Non-pigmented ciliary epithelial cell (primary cell): ENCODE data around the gene RNF167.

ENCODE experiments used
- DNase-seq: peaks from one replicate; pipeline ENCODE4 v3.0.0-alpha.2; 2010; ENCODE audit warnings: low read depth

The RNF167 gene

DNA sequence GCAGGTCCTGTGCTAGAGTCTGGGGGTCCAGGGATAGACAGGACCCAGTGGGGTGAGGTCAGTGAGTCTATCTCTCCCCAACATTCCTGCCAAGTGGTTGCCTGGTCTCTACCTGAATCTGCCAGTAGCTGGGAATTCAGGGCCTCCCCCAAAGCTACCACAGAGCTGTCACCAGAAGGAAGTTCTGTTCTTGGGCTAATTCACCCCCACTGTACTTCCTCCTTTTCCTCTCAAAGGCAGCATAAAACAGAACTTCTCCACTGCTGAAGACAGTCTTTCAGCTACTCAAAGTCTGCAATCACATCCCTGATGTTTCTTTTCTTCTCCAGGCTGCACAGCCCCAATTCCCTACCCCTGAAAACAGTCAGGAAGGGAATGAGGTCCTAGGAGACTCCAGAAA is 38.7 kb downstream of the RNF167 start:
- no peak for DNase-seq

DNA sequence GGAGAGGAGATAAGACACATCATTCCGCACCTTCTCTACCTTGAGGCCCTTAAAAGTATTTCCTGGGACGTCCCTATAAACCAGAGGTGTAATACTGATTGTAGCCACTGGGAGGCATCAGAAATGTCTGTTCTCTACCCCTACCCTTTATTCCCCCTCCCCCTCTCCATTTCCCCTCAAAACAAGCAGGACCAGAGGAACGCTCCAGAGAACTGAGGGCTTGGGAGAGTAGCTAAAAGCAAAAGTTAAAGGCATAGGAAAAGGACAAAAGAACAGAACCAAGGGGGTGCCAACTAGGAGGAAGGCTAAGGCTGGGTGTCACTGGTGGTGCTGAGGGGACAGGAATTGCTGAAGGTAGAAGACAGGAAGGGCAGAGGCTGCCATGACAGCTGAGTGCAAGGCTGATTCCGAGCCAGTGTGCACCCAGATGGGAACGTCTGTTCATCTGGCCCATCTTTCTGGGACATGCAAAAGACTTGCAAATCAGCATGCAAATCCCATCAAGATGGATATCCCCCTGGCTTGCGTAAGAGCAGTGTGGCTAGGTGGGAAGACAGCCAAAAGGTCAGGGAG is 40.7 kb downstream of the RNF167 start:
- no peak for DNase-seq

DNA sequence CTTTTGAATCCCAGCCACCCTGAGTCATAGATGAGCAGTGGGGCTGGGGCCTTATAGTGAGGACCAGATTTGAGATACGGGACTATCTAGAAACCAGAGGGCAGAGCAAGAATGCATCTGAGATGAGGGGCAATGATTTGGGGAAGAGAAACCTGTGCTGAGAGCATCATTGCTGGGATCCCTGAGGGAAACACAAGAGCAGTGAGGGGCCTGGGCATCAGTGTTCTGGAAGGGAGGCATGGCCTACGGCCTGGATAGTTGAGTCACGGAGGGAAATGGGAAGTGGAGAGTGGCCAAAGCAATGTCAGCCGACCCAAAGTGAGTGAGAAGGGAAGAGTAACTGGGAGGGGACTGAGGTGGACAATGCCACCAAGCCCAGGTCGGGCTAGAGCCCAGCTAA is 42.2 kb downstream of the RNF167 start:
- no peak for DNase-seq

DNA sequence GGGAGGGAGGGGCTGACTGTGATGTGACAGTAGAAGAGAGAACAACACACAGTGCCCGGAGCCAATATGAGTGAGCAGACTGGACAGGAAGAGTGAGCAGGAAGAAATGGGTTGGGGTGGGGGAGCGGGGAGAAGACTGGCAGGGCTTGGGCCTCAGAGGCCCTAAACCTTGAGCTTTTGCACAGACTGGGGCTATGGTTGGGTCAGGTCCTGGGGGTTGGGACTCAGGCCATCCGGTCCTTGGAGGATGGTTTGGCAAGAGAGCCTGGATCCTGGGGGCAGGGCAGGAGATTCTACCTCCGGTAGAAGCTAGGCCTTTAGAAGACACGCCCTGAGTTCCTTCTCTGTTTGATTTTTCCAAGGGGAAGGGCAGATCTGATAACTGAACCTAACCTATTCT is 46.3 kb downstream of the RNF167 start:
- DNase-seq, result no peak

DNA sequence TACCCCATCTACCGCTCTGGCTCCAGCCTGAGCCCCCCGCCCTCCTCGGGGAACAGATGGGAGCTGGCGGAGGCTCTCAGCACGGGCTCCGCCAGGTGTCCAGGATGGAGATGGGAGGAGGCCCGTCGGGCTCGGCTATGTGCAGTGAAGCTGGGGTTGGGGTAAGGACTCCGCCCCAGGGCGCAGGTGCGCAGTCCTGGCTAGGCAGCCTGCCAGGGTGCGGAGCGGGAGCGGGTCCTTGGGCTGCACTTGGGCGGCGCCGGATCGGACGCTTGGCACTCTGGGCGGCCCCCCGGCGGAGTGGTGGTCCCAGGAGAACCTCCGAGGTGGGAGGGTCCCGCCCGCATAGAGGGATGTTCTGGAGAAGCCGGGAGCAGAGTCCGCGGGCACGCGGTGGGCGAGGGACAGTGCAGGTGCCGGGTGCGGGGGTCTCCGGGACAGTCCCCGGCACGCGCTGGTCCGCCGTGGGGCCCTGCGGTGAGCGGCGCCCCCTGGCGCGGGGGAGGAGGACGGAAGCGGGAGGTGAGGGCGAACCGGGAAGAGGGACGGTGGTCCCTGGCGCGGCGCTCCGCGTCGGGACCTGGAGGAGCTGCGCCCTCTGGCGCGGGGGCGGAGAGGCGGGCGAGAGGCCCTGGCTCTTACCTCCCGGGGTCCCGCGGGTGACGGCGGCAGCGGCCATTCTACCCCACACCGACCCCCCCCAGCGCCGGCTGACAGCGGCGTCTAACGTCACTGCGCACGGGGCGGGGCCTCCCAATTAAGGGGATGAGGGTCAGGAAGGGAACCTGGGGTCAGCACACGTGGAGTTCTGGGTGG is 47.1 kb downstream of the RNF167 start, which contains the start of gene CAMTA2:
TSS of gene CAMTA2 (minus strand) at position 725 of the 816 bp plus-strand sequence. CDS start 1,453 bp downstream, outside the sequence.
- DNase-seq, result no peak

DNA sequence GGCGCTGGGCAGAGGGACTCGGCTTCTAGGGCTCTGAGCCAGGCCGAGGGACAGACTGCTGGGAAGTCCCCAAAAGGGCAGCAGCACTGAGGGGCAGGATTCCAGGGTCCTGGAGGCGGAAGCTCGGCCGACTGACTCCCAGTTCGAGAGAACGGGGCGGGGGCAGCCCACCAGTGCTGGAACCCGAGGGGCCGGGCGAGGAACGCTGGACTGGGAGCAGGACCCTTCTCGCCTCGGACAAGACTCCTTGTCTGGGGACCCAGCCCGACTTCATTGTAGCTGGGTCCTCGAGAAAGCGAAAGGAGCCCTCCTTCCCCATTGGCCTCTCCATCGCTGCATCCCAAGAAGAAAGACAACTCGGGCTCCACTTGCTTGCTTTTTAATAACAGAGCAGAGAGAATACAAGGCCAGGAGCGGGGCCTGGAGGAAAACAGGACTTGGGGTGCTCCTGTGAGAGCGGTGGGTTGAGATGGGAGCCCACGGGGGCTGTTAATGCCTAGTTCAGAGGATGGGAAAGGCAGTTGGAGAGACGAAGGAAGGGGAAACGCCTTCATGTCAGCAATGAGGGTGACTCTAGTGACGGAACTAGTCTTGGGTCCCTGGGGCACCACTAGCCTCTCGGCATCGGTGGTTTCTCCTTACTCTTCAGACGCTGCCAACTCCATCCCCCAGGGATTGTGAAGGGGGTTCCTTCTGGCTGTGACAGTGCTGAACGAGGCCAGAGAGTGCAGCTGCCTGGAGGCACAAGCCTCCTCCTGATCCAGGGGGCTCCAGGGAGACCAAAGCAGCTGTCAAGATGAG is 47.9 kb downstream of the RNF167 start:
- no peak for DNase-seq

DNA sequence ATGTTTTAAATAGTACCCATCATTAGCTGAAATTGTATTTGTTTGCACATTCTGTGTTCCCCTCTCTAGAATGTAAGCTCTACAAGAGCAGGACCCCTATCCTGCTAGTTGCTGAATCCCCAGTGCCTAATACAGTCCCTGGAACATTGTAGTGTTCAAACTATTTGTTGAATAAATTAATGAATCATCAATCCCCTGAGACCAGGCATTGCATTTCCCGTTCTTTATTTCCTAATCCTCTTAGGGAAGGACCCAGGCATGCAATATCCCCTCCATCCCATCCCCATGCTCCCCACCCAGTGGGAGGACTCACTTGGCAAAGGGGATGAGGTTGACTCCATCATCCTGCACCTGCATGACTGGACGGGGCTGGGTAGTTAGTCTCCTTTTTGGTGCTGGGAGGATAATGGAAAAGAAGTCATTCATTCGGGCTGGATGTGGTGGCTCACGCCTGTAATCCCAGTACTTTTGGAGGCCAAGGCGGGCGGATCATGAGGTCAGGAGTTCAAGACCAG is 54.1 kb downstream of the RNF167 start:
- DNase-seq, result no peak
